ENCODE measurements around the gene NRSN1. TPM values are rescaled to one million over a fixed set of nuclear protein-coding genes. Genes with fewer than 3 reads are reported as not detected.

The NRSN1 gene
- total RNA-seq, 2 experiments from 2014 or later, result not detected

Other genes starting within 250 kb of the NRSN1 start
- gene DCDC2, start 231.8 kb downstream of the NRSN1 start, total RNA-seq, result under 1 TPM in 1 of 2 experiments, not detected in 1; 0.27 TPM

Measured in activated CD8-positive, alpha-beta memory T cell treated with anti-CD3 and anti-CD28 coated beads for 36 hours (primary cell).